SHP77 (cell line): ENCODE data around the gene KDM7A.
"Not testable (repeated sequence)": the region's sequence is repeated elsewhere in the genome, so short reads cannot be mapped to it uniquely, and the experiment has no call there.

Experiments used
- DNase-seq, 2 experiments: peaks; one replicate each; lab custom pipeline; 2025; lab: John Stamatoyannopoulos, UW

The KDM7A gene

DNA sequence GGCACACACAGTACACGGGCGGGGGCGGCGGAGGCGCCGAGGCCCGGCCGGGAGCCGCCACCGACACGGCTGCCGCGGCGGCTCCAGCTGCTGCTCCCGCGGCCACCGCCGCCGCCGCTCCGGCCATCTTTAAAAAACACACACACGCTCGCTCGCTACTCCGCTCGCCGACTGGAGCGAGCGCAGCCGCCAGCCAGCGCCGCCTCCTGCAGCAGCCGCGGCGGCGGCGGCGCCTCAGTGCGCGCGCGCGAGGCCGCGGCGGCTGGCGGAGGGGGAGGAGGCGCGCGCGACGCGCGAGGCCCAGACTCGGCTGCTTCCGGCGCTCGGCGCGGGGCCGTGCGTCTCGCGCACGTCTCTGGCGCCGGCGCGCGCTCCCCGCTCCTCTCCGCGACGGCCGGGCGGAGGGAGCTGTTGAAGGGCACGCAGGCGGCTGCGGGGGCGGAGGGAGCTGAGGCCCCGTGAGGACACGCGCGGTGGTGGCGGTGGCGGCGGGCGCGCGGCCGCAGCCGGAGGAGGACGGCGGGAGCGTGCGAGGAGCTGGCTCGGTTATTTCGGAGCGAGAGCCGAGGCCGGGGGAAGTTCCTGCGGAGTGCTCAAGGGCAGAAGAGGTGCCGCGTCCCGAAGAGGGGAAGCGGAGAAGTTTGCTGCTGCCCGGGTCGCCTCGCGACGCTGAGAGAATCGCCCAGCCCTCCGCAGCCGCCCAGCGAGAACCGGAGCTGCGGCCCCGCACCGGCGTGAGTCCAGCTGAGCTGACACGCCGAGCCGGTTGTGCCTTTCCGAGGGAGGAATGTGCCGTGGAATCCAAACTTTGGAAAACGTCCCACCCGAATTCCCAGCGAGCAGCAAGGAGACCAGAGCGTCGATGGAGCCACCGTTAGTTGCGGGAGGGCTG lies at the start of gene KDM7A:
TSS of gene KDM7A (minus strand) at position 173 of the 892 bp plus-strand sequence. CDS start at position 127, 46 bp downstream.
- peak; percentile 85 to 90 for DNase-seq

GRCh38 chr7:140225562-140226249 lies 48.9 kb upstream of the KDM7A start:
- no peak for DNase-seq

- DNase-seq: no peak
Observed at GRCh38 chr7:140223515-140224221, 46.9 kb upstream of the KDM7A start.

- no peak for DNase-seq
Observed at GRCh38 chr7:140222814-140223213, 46.0 kb upstream of the KDM7A start.

- DNase-seq: no peak
Observed at GRCh38 chr7:140219672-140220524, 43.1 kb upstream of the KDM7A start.

DNA sequence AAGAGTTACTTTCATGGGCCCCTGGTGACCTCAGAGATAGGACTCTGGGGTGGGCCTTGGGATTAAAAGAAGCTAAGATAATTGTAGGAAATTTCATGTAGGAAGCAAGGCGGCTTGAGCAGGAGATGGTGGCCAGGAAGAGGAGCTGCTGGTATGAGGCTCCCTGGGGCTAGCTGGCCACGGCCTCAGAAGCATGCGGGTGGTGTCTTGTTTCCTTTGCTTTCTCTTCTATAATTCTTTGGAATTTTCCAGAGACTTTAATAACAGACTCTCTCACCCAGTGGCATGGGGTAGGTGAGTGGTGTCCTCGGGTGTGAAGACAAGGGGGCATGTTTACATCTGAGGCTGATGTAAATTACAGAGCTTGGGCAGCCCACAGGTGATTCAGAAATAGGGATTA lies 41.9 kb upstream of the KDM7A start:
- DNase-seq: no peak

- DNase-seq: no peak
Observed at GRCh38 chr7:140217750-140218501, 41.1 kb upstream of the KDM7A start.

- DNase-seq: no peak
Observed at GRCh38 chr7:140215281-140215680, 38.5 kb upstream of the KDM7A start.

DNA sequence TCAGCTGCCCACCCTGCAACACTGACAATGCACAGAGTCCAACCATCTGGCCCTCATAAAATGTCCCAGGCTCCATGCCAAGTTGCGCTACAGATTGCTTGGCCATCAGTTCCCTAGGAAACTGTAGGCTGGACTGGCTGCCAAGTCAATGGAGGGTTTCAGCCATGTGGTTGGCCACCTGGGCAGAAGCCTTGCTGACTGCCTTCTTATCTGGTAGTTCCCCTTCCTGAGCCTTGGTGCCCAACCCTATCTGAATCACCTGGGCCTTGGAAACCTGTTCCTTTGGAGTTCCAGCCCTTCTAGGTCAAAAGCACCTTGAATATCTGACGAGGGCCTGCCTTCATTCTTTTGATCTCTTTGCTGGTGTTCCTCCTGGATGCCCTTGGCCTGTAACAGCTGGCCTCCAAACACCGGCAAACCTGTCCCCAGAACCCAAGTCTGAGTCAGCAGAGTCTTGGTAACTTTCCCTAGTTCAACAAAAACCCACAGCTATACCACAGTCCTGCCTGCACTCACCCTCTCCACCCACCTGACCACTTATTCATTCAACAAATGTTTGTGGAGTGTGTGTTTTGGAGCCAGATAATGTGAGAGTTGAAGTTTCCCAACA lies 37.4 kb upstream of the KDM7A start:
- DNase-seq: peak; percentile 20 to 28

DNA sequence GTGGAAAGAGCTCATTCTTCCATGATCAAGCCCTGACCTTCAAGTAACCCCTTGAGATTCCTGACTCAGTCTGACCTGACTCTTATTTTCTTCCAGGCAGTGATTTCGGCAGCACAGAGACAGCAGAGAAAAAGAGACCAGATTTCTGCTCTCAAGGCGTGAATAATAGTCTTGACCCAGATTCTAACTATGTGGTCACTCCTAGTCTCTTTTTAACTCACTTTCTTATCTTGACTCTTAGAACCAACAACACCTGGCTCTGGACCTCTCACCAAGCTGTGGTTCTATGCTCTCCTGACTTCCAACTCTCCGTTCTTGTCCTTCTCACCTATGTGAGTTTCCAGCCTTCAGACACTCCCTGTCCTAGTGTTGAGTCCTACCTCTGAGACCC lies 36.9 kb upstream of the KDM7A start:
- no peak for DNase-seq

GRCh38 chr7:140212100-140212881 lies 35.5 kb upstream of the KDM7A start:
- no peak for DNase-seq

- no peak for DNase-seq
Observed at GRCh38 chr7:140211698-140212097, 34.9 kb upstream of the KDM7A start.

- DNase-seq: no peak
Observed at GRCh38 chr7:140209866-140210609, 33.3 kb upstream of the KDM7A start.

DNA sequence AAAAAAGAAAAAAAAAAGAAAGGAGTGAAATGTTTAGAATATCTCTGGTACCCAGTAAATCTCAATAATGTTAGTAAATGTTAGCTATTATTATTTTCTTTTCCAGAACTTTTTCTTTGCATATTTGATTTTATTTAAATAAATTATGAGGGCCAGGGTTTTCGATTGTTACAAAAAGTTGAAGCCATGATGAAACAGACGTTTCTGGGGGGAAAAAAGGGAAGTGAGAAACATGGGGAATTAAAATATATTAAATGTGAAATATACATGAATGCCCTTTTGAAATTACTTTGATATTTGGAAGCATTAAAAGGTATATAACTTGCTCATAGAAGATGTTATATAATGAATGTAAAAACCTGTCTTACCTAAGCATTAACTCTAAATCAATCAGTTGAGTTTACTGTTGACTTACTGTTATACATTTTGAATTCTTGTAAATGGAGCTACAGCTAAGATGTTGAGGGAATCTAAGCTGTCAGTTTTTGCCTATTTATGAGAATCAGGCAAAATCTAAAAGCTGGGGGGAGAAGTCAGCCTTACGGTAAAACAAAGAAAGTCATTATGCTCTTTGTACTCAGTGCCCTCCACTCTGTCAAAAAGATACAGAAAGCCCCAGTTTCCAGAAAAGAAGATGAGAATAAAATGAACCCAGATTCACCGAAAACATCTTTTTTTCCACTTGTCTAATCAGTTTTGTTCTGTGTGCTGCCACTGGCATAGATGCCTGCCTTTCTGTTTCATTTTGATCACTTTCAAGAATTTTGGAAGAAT lies 30.0 kb upstream of the KDM7A start:
- no peak for DNase-seq

DNA sequence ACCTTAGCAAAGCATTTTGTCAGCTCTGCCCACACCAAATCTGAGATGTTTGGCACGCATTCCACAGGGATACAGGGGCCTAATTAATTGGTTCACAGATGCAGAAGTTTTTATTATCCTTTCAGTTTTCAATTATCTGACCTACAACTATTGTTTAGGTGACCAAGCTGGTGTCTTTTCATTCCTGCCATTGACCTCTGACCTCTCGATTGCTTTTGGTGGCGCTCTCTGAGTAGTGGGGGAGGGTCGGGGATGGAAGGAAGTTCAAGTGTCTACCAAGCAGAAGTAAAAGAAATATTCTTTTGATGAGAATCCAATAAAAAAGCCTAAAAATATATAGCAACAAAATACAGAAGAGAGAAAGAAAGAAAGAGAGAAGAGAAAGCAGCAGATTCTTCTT lies 28.8 kb upstream of the KDM7A start:
- no peak for DNase-seq

DNA sequence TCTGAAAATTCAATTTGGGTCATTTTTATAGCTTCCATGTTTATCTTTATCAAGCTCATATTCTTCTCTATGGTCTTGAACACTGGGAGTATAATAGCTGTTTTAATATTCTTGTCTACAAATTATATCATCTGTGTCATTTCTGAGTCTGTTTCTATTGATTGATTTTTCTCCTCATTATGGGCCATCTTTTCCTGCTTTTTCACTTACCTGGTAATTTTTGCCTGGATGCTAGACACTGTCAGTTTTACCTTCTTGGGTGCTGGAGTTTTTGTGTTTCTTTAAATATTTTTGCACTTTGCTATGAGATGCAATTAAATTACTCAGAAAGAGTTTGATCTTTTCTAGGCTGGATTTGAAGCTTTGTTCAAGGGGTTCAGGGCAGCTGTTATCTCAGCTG lies 26.8 kb upstream of the KDM7A start:
- DNase-seq: no peak

DNA sequence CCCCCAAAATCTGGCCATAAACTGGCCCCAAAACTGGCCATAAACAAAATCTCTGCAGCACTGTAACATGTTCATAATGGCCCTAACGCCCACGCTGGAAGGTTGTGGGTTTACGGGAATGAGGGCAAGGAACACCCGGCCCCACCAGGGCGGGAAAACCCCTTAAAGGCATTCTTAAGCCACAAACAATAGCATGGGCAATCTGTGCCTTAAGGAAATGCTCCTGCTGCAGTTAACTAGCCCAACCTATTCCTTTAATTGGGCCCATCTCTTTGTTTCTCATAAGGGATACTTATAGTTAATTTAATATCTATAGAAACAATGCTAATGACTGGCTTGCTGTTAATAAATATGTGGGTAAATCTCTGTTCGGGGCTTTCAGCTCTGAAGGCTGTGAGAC lies 26.2 kb upstream of the KDM7A start:
- DNase-seq: not testable (repeated sequence)

DNA sequence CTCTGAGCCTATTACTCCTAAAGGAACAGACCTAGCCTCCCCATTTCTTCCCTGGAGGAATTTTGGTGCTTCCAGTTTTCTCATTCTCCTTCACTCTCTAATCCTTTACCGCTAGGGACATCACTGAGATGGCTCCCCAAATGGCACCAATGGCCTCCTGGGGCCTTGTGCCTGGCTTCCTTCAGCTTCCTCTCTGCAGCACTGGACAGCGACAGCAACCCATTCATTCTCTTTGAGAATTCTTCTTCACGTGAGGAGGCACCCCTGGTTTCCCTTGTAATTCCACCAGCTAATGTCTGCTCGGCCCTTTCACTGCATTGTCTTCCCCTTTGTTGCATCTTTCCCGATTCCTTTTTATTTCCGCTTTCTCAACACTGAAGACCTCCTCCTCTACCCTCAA lies 24.6 kb upstream of the KDM7A start:
- no peak for DNase-seq
